Body of pancreas (tissue), 4 donors: ENCODE data around the gene ADAMTS16. TPM values are rescaled to one million over a fixed set of nuclear protein-coding genes. Genes with fewer than 3 reads are reported as not detected.

Experiments used
- ATAC-seq: fragments of 150-250 bp; one replicate; pipeline ENCODE4 v1.9.1; 2016
- DNase-seq, 4 donors: peaks; one replicate each; pipeline ENCODE4 v3.0.0-alpha.2; 2019
- H3K27ac ChIP-seq, 4 donors: fragments of 200-600 bp; sonication (generic); 1 replicate in 3 of 4; 2 replicates in 1 of 4; pipeline versions ENCODE4 v1.5.1 to v1.6.1; 2016 to 2019; ENCODE audit warnings: mild to moderate bottlenecking in 1 of 4, mixed read lengths in 1 of 4, moderate library complexity in 1 of 4
- H3K27me3 ChIP-seq, 2 donors: fragments of 200-600 bp; sonication (generic); one replicate each; pipeline ENCODE4 v1.6.0; 2016; ENCODE audit warnings: mild to moderate bottlenecking in 1 of 2
- H3K36me3 ChIP-seq, 2 donors: fragments of 200-600 bp; sonication (generic); replicated peaks in 1 of 2; 2 replicates each; pipeline ENCODE4 v1.5.1; 2016; ENCODE audit warnings: low read depth in 2 of 2; ENCODE audit not compliant: insufficient read depth in 1 of 2
- H3K4me1 ChIP-seq: fragments of 200-600 bp; sonication (generic); one replicate; pipeline ENCODE4 v1.6.0; 2016
- H3K4me3 ChIP-seq, 2 donors: fragments of 200-600 bp; sonication (generic); 1 replicate in 1 of 2; 2 replicates in 1 of 2; pipeline ENCODE4 v1.5.1; 2016 to 2019
- H3K9me3 ChIP-seq, 3 donors: fragments of 200-600 bp; sonication (generic); 1 replicate in 2 of 3; 2 replicates in 1 of 3; pipeline ENCODE4 v1.5.1; 2016
- CTCF ChIP-seq, 7 experiments: fragments of 450-650 bp in 4 of 7; fragments of 200-600 bp in 3 of 7; sonication (generic) in 3 of 7; IDR thresholded peaks; one replicate each; pipeline ENCODE4 v1.5.1; 2016 to 2019; ENCODE audit warnings: antibody characterized with exemption in 7 of 7
- POLR2A ChIP-seq, 3 donors: fragments of 450-650 bp; IDR thresholded peaks; one replicate each; pipeline ENCODE4 v1.6.1; 2016; ENCODE audit warnings: antibody characterized with exemption in 3 of 3, mild to moderate bottlenecking in 2 of 3
- WGBS, 2 donors: methylation state at CpG; one replicate each; pipeline ENCODE4 v1.1.5; 2017; 5-methylcytosine and 5-hydroxymethylcytosine counted together
- intact Hi-C: fragments of 100-400 bp; cut with DNase I; formaldehyde crosslinking; loops from one replicate; pipeline ENCODE4 v1.15.1; 2023
- total RNA-seq, 2 donors: library from RNA; depleted of rRNA; stranded (reverse); fragments of >200 nt; gene quantifications; one replicate each; pipeline ENCODE4 v1.1.0, GENCODE V29; 2016

Gene ADAMTS16
- total RNA-seq, 2 donors from 2014 or later, result 1.8 to 5.6 TPM

- H3K4me1 ChIP-seq, result no peaks in the 10 kb centered on the region
- DNase-seq (no peak), ATAC-seq (no peak)
- TF ChIP-seq CTCF (IDR thresholded peaks at IDR 0.05) (no peak), POLR2A (IDR thresholded peaks at IDR 0.05) (no peak)
- no peaks in the 10 kb centered on the region for H3K36me3 ChIP-seq
- H3K9me3 ChIP-seq, result no peaks in the 10 kb centered on the region
- intact Hi-C loops, result no loop called here
- no peaks in the 10 kb centered on the region for H3K27me3 ChIP-seq
- no peak overlapping the region for H3K27ac ChIP-seq
- no peak overlapping the region for H3K4me3 ChIP-seq
- WGBS, 2 donors, result 70 to 79% methylated on average over 9 of the region's 9 CpGs
Observed at GRCh38 chr5:5165541-5166002, 25.4 kb downstream of the ADAMTS16 start.

GRCh38 chr5:5169466-5169865 lies 29.3 kb downstream of the ADAMTS16 start:
- TF ChIP-seq POLR2A (IDR thresholded peaks at IDR 0.05), result no peak
- TF ChIP-seq CTCF (IDR thresholded peaks at IDR 0.05), result no peak
- H3K4me3 ChIP-seq, result no peak overlapping the region
- no peaks in the 10 kb centered on the region for H3K9me3 ChIP-seq
- H3K27ac ChIP-seq, result no peak overlapping the region
- no peaks in the 10 kb centered on the region for H3K27me3 ChIP-seq
- 71 to 76% methylated on average over 8 of the region's 8 CpGs for WGBS, 2 donors
- intact Hi-C loops, result no loop called here
- no peak for DNase-seq
- H3K36me3 ChIP-seq, result no peaks in the 10 kb centered on the region
- no peak for ATAC-seq
- H3K4me1 ChIP-seq, result no peaks in the 10 kb centered on the region

- Histone ChIP-seq H3K9me3 (no peaks in the 10 kb centered on the region), H3K4me1 (peaks cover 6% of the 10 kb centered on the region), H3K4me3 (no peak overlapping the region), H3K27me3 (no peaks in the 10 kb centered on the region), H3K27ac (peak overlapping the region in 2 of 4 donors; percentile 47 to 66), H3K36me3 (no peaks in the 10 kb centered on the region)
- ATAC-seq (peak; percentile 73), DNase-seq (peak in 3 of 4 donors; percentile 38 to 49 (median 40))
- intact Hi-C loops, result no loop called here
- TF ChIP-seq CTCF (IDR thresholded peaks at IDR 0.05), result no peak
- no peak for TF ChIP-seq POLR2A (IDR thresholded peaks at IDR 0.05)
- 34 to 40% methylated on average over 4 of the region's 4 CpGs for WGBS, 2 donors
Observed at GRCh38 chr5:5178136-5178535, 38.0 kb downstream of the ADAMTS16 start.

- ATAC-seq (peak; percentile 21), DNase-seq (no peak)
- Histone ChIP-seq H3K27ac (peak overlapping the region in 2 of 4 donors; percentile 47 to 66), H3K9me3 (no peaks in the 10 kb centered on the region), H3K27me3 (no peaks in the 10 kb centered on the region), H3K36me3 (no peaks in the 10 kb centered on the region), H3K4me1 (peaks cover 6% of the 10 kb centered on the region), H3K4me3 (no peak overlapping the region)
- WGBS, 2 donors, result 42 to 54% methylated on average over 2 of the region's 2 CpGs
- TF ChIP-seq POLR2A (IDR thresholded peaks at IDR 0.05) (no peak), CTCF (IDR thresholded peaks at IDR 0.05) (no peak)
- intact Hi-C loops, result no loop called here
Observed at GRCh38 chr5:5178580-5178979, 38.5 kb downstream of the ADAMTS16 start.

GRCh38 chr5:5179079-5179478 lies 38.9 kb downstream of the ADAMTS16 start:
- no peak overlapping the region for H3K4me3 ChIP-seq
- intact Hi-C loops, result no loop called here
- H3K9me3 ChIP-seq, result no peaks in the 10 kb centered on the region
- WGBS, 2 donors, result 77 to 79% methylated on average over 5 of the region's 5 CpGs
- no peaks in the 10 kb centered on the region for H3K27me3 ChIP-seq
- H3K27ac ChIP-seq, result peak overlapping the region in 1 of 4 donors; percentile 47
- H3K36me3 ChIP-seq, result no peaks in the 10 kb centered on the region
- peaks cover 6% of the 10 kb centered on the region for H3K4me1 ChIP-seq
- no peak for DNase-seq
- TF ChIP-seq CTCF (IDR thresholded peaks at IDR 0.05), result no peak
- no peak for TF ChIP-seq POLR2A (IDR thresholded peaks at IDR 0.05)
- no peak for ATAC-seq
